ENCODE results near the gene WNT9A.

WNT9A gene

DNA sequence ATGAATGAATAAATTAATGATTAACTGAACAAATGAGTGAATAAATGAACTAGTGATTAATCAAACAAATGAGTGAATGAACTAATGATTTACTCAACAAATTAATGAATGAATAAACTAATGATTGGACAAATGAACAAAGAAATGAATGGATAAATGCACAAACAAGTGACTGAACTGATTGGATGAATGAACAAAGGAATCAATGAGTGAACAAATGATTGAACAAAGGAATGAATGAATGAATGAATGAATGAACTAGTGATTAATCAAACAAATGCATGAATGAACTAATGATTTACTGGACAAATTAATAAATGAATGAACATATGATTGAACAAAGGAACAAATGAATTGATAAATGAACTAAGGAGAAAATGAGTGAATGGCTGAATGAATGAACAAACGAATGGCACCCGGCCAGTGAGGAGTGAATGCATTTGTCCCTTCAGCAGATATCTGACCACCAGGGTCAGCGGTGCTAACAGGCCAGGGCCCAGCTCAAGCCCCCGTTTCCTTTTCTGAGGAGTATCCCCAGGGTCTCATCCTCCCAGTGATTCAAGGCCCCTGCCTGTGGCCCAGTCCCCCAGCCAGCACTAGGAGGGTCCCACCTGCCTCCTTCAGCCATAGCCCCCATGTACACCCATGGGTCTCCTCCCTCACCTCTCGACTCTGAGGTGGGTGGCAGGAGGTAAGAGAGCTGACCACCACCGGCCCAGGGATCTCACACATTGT lies 49.9 kb downstream of the WNT9A start:
- no peak for DNase-seq (ENCODE audit: low spot score)

DNA sequence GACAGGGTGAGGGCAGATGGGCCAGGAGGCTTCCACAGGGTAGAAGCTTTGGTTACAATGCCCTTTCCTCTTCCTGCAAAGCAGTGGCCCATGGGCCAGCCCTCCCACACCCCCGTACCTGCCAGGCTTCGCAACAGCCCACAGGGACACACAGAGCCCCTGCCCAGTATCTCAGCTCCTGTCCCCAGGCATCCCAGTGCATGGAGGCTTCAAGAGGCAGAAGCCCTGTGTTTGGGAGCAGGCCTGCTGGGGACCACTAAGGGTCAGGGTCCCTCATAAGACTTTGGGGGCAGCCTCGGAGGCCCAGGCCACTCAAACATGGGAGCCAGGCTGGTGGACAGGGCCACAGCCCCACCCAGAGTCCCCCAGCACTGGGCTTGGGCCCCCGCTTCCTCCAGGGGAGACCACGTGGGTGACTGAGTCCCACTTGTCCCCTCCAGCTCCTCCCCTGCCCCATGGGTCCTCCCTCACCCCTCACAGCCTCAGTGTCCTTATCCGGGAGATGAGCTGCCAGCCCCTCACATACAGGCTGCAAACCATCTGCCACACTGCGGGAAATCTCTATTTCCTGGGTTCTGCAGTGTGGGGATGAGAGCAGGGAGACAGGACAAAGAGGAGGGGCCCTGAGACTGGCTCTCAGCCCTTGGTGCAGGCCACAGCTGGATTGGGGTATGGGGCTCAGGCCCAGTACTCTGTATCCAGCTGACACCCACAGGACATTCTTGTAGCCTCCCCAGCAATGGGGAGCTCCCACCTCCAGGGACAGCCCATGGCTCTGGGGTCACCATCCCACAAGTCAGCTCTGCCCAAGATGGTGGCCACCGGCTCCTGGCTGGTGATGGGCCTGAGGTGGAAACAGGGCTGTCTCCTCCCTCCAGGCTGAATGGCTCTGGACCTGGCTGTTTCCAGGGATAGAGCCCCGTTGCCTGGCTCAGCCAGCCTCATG lies 50.7 kb downstream of the WNT9A start:
- DNase-seq (ENCODE audit: low spot score): no peak

DNA sequence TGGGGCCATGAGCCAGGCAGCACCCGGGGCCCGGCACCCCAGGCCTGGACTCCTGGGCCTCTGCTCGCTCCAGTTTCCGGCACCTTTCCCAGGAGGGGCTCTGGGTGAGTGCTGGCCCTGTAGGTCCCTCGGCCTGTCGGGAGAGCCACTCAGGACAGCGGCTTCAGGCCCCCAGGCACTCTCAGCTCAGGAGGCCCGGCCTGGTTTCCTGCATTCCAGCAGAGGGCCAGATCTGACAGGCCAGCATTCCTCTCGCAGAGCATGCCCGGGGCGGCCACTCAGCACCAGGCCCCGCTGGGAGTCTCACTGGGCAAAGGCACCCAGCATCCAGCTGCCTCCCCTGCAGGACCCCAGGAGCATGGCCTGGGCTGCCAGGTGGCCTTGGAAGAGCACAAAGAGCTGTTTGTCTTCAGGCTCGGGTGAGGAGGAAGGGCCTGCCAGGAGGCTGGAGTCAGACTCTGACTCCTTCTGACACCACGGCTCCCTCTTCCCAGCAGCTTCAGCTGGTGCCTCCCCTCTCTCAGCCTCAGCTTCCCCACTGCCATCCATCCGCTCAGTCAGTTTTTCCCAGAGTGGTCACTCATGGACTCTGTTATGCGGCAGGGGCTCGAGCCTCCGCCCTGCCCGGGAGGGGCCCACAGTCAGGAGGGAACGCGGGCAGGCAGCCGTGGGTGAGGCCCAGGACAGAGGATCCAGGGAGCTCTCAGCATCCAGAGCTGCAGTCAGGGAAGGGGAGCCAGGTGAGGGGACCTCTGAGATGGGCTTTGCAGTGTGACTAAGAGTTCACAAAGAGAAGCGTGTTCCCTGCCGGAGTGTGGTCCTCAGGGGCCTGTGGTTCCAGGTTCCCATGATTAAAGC lies 51.7 kb downstream of the WNT9A start:
- peak; percentile 82 for DNase-seq (ENCODE audit: low spot score)

DNA sequence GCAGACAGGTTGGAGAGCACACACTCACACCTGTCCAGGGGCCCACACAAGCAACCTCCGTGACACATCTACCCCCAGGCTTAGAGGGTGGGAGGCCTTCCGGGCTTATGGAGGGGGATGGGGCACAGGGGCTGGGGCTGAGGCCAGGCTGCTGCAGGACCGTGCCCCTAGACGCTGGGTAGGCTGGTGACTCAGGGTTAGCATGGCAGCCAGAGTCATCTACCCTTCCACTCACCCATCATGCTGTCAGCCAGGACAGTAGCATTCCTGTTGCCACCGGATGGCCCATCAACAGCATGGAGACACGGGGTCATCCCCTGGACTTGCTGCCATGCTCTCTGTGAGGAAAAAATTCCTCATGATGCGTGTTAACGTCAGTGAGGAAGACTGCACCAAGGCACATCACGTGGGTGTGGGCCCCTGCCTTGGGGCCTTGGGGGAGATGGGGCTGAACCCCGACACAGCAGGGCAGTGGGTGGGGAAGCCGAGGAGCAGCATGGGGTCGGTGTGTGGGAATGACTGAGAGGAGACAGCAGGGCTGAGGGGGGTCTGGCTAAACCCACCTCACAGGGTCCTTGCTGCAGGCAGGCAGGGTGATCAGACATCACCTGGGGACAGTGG lies 52.8 kb downstream of the WNT9A start:
- no peak for DNase-seq (ENCODE audit: low spot score)

DNA sequence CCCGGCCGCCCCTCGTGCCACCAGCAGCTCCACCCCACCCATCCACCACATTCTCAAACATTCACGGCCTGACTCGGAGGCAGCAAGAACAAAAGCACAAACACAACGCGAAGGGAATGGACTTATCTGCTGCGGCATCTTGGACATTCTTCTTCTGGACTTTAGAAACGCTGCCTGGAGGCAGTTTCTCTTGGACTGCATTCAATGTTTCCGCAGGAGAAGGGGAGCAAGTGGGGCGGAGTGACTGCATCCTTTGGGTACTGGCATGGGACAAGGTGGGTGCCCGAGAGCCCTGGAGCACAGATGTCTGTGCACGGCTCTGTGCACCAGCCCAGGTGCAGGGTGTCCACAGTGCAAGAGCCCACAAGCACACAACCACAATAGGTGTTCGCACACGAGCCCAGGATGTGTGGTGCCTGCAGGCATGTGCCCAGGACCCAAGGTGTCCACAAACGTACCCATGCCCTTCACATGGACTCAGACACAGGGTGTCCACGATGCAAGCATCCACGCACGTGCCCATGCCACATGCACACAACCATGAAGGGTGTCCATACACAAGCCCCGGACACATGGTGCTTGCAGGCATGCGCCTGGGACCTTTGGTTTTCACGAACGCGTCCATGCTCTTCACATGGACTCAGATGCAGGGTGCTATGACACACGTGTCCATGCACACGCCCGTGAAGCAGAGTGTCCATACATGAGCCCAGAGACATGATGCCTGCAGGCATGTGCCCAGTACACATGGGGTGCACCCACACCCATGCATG lies 53.6 kb downstream of the WNT9A start:
- no peak for DNase-seq (ENCODE audit: low spot score)

DNA sequence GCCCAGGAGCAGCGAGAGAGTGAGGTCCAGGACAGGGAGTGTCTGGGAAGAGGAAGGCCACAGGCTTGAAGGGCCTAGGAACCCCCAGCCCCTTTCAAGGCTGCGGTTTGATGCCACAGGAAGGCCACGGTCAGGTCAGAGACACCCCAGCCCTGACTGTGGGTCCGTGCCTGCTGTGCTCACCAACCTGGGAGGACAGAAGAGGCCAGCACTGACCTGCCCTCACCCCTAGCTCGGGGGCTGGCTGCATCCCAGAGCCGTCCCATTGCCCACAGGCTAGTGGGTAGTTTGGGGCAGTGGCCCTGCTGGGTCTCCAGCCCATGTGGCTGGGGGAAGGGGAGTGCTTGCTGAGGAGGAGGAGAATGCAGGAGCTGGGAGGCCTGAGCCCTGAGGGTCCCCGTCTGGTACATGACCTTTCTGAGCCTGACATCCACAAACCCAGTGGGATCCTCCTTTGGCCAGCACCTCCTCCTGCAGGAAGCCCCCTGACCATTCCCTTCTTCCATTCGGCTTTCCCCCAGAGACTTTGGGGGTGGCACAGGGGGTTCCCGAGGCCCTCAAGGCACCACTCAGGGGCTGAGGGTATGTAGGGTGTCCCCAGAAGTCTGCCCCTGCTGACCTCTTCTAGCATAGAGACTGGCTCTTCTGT lies 54.3 kb downstream of the WNT9A start:
- no peak for DNase-seq (ENCODE audit: low spot score)

DNA sequence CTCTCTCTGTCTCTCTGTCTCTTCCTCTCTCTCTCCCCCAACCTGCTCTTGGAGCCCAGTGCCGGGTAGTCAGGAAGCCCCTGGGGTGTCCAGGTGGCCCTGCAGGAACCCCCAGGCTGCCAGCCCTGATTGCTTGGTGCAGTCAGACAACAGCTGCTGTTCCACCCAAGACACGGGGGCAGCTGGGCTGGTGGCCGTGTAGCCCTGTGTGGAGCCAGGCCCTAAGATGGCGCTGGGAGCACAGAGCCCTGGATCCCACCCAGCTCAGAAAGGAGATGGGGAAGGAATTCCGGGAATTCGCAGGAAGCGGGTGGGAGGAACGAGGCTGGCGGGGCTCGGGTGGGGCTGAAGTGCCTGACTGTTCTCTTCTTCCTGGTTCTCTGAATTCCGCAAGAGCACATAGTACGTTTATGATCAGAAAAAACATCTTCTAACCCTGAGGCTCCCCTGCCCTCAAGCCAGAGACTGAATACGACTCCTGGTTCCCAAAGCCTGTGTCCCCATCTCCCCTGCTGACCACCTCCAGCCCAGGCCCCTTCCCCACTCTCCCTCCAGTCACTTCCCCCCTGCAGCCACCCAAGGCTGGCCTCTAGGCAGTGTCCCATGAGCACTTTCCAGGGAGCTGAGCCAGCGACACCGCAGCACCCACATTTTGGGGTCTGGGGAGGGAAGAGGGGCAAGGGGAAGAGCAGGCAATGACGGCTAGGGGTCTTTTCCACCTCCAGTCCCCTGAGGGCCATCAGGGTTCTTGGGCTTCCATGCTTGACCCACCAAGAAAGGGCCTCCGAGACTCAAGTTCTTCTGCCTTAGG lies 55.0 kb downstream of the WNT9A start:
- DNase-seq (ENCODE audit: low spot score): no peak

DNA sequence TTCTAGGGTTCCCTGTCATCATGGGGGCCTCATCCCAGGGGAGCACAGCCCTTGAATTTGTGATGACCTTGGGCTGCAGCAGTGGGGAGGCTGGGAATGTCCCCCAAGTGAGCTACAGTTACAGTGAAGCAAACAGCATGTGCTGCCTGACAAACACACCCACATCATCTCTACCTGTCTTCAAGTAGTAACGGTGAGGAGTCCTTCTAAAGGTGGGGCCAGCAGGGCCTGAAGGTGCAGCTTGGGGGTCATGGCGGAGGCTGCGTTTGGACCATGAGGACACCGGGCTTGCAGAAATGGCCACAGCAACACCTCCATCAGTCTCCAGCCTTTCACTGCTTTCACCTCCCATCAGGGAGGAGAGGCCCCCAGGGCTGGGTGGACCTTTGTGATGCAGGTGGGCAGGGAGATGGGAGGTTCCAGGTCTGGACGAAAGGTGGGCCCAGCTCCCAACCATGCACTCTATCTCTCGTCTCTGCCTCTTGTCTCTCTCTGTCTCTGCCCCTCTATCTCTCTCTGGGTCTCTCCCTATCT lies 55.7 kb downstream of the WNT9A start:
- no peak for DNase-seq (ENCODE audit: low spot score)

DNA sequence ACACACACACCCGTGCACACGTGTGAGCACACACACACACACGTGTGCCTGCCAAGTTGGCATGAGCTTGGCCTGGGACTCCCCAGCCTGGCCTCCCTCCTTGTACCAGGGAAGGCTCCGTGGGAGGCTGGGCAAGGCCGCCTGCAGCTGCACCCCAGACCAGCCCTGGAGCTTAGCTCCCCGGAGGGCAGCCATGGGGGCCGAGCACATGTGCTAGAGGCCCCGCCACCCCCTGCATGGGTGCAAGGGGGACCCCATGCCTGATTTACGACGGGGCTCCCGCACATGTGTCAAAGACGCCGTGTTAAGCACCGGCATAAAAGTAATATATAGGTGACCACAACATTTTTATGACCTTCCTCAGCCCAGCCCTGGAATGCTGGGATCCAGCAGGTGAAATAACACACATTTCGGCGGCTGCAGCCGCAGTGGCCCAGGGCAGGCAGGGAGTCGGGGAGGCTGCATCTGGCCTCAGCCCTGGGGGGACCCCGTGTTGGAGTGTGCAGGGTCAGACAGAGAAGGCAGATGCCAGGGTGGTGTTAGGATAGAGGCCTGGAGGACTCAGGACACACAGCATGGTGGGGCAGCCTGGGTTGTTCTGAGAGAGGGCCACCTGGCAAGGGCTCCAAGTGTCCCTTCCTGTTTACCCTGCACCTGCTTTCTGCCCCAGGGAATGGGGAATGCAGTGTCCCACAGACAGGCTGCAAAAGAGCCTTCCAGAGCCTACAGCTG lies 56.3 kb downstream of the WNT9A start:
- DNase-seq (ENCODE audit: low spot score): no peak

DNA sequence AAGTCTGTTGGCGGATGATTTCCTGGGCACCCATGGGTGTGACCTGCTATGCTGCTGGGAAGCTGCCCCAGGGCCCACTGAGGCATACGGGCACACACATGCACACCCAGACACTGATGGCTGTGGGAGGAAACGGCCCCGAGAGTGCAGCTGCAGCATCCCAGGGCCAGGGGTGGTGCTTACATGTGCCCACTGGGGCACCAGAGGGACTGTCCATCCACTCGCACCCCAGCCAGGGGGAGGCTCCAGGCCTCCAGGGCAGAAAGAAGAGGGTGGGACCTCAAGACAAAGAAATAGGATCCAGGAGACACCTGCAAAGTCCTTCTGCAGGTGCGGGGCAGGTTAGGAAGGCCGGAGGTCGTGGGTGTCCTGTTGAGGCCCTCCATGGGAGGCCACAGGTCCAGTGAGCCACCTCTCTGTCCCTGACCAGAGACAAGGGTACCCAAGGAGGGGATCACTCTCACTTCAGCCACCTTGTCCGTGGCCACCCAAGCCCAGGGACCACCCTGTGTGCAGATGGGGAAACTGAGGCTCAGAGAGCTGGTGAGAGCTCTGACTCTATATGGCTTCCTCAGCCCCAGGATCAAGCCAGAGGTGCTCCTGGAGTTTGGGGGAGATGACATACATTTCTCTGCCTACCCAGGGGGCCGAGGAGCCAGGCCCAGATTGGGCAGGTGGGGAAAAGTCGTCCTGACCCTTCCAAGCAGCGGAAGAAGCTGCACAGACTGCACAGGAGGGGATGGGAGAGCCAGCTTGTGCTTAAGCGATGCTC lies 57.1 kb downstream of the WNT9A start:
- DNase-seq (ENCODE audit: low spot score): no peak

DNA sequence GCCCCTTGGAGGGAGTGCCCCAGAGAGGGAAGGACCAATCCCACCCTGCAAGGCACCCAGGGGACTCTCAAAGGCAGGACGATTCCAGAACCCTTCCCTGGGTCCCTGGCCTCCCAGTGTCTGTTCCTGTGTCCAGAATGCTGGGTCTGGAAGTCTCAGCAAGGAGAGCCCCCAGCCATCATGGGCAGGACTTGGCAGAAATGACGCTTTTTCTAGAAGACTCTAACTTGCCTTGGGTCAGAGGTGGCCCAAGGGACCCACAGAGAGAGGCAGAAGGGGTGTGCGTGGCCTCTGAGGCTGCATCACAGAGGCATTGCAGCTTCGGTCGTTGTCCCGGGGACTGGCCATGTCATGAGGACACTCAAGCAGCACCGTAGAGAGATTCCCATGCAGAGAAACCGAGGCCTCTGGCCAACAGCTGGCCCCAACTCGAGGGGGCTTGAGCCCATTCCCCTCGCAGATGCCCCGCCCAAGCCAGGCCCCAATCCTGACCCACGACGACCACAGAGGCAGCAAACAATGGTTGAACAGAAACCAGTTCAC lies 57.8 kb downstream of the WNT9A start:
- DNase-seq (ENCODE audit: low spot score): no peak

DNA sequence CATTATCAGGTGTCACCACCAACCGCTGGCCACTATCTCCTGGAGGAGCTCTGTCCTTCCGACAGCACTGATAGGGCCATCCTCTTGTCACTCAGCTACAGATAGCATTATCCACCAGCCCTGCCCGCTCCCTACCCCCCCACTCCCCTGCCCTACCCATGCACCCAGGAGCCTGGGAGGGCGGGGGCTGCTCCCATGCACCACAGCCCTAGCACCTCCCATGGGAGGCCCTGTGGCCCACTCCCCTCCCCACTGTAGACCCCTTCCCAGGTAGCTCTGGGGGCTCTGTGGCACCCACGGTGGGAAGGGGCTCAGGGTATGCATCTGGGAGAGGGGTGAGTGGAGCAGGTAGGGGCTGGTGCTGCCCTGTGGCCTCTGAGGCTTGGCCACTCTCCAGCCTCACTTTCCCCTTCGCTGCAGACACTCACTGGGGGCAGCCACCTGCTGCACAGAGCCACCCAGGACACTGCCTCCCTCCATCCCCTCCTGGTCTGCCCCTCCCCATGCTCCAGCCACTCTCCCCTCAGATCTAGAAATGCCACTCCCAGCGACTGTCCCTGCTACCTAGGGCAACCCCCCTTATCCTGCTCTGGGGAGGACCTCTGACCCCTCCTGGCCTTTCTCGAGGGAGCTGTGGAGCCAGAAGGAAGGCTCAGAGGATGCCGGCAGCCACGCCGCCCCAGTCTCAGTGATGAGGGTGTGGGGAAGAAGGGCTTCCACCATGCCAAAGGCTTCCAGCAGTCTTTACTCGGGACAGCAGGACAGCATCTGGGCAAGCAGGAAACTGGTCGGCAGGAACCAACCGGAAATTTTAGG lies 58.5 kb downstream of the WNT9A start:
- DNase-seq (ENCODE audit: low spot score): no peak

DNA sequence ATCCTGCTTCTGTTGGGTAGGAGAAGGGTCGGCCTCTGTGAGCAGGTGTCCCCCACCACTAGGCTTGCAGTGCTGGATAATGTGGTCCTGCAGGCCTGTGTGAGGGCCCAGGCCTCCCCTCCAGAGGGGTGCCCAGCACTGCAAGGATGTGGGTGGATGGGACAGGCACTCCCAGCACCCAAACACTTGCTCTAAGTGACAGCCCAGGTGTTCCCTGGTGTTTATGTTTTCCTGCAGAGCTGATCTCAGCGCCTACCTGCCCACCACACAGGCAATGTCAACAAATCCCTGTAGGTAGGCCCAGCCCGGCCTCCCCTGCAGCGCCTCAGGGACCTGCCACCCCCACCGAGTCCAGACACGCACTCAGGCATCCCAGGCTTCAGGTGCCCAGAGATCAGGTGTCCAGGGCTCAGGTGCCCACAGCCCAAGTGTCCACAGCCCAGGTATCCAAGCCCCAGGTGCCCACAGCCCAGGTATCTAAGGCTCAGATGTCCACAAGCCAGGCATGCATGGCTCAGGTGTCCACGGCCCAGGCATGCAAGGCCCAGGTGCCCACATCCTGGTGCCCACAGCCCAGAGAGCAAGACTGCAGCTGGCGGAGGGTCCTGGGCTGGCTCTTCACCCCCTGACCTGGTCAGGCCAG lies 59.2 kb downstream of the WNT9A start:
- no peak for DNase-seq (ENCODE audit: low spot score)

DNA sequence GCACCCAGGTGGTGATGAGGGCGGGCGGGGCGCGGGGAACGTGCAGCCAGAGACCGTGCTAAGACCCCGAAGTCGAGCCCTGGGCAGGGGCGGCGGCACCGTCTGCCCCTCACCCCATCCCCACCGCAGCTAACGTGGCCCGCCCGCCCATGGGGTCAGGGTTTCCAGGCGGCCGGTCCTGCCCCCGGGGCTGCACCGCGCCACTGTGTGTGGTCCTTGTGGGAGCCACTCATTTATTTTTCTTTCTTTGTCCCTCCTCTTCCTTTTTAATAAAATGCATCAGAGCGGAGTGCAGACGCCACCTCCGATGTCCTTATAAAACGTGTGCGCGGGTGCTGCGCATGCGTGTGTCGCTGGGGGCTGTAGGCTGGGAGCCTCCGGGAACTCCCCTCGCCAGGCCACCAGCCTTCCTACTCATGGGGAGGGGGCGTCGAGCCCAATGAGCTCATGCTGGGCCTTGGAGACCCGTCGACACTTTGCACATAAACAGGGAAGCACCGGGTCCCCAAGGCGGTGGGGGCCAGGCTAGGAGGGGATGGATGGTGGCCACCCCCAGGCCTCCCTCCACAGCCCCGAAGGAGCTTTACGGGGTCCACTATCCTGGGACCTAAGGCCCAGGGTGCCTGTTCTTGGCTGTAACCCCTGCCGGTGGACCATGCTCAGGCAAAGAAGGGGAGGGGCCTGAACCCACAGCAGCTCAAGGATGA lies 59.9 kb downstream of the WNT9A start:
- DNase-seq (ENCODE audit: low spot score): no peak

DNA sequence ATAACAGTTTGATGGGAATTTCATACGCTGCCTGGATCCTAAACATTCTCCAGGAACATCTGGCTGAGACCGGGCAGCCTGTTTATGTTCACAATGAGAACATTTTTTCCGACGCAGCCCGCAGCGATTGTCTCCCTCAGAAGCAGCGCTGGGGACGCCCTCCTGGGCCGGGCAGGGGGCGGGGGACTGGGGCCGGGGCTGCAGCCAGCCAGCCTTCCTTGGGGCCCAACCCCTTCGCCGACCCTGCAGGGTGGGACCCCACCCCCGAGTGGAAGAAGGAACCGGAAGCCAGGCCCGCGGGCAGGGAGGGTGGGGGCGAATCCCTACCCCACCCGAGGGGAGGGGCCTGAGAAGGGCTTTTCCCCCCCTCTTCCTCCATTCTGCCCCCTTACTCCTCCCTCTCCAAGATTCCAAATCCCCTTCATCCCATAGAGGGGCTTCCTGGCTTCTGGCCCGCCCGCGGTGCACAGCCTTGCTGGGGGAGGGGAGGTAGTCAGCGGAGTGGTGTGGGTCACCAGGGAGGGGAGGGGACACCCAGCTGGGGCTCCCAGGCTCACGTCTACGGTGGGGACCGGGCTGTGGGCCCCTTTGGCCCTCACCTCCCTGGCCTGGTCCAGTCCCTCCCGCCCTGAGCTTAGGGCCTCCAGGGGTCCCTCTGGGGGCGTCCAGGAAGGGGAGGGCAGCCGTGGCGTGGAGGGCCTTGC lies 60.6 kb downstream of the WNT9A start:
- DNase-seq (ENCODE audit: low spot score): no peak
